ENCODE results near the gene KCNAB2.

GRCh38 chr1:6104631-6105030 is 58.9 kb downstream of the KCNAB2 start:
- no peak for TF ChIP-seq CTCF (IDR thresholded peaks at IDR 0.05; ENCODE audit: low read depth, low read length, poor library complexity, severe bottlenecking)
- no peak for TF ChIP-seq EZH2phosphoT487 (IDR thresholded peaks at IDR 0.05; ENCODE audit: borderline replicate concordance, low read length)
